Tibial artery (tissue), 4 donors: Measurements from ENCODE around the gene HOXA10.

Source experiments
- DNase-seq, 2 donors: peaks; one replicate each; pipeline ENCODE4 v3.0.0-alpha.2; 2019
- H3K27ac ChIP-seq, 2 donors: fragments of 200-600 bp; sonication (generic) in 1 of 2; 1 replicate in 1 of 2; 2 replicates in 1 of 2; pipeline ENCODE4 v1.5.1; 2018 to 2019; ENCODE audit warnings: mild to moderate bottlenecking in 1 of 2
- H3K27me3 ChIP-seq, 2 donors: fragments of 200-600 bp; sonication (generic) in 1 of 2; one replicate each; pipeline versions ENCODE4 v1.5.1 to v1.6.0; 2016 to 2019
- H3K36me3 ChIP-seq, 3 donors: fragments of 200-600 bp; sonication (generic) in 2 of 3; one replicate each; pipeline ENCODE4 v1.5.1; 2016 to 2019; ENCODE audit warnings: mild to moderate bottlenecking in 2 of 3
- H3K4me1 ChIP-seq, 4 donors: fragments of 200-600 bp; sonication (generic) in 2 of 4; 1 replicate in 3 of 4; 2 replicates in 1 of 4; pipeline ENCODE4 v1.5.1; 2016 to 2019
- H3K4me3 ChIP-seq, 2 donors: fragments of 200-600 bp; sonication (generic) in 1 of 2; 1 replicate in 1 of 2; 2 replicates in 1 of 2; pipeline ENCODE4 v1.5.1; 2018 to 2019; ENCODE audit warnings: mild to moderate bottlenecking in 2 of 2
- H3K9me3 ChIP-seq, 3 donors: fragments of 200-600 bp; sonication (generic) in 1 of 3; one replicate each; pipeline ENCODE4 v1.5.1; 2016 to 2019
- intact Hi-C: fragments of 100-400 bp; cut with DNase I; formaldehyde crosslinking; loops from one replicate; pipeline ENCODE4 v1.15.0; 2023; ENCODE audit warnings: low total_unique reads
- TF ChIP-seq, protein P1 (sequence below), 2 experiments: fragments of 200-600 bp in 1 of 2; fragments of 450-650 bp in 1 of 2; IDR thresholded peaks; one replicate each; pipeline ENCODE4 v1.5.1; 2017 to 2019; ENCODE audit warnings: antibody characterized with exemption in 2 of 2, mild to moderate bottlenecking in 1 of 2, moderate library complexity in 1 of 2

The HOXA10 gene

DNA sequence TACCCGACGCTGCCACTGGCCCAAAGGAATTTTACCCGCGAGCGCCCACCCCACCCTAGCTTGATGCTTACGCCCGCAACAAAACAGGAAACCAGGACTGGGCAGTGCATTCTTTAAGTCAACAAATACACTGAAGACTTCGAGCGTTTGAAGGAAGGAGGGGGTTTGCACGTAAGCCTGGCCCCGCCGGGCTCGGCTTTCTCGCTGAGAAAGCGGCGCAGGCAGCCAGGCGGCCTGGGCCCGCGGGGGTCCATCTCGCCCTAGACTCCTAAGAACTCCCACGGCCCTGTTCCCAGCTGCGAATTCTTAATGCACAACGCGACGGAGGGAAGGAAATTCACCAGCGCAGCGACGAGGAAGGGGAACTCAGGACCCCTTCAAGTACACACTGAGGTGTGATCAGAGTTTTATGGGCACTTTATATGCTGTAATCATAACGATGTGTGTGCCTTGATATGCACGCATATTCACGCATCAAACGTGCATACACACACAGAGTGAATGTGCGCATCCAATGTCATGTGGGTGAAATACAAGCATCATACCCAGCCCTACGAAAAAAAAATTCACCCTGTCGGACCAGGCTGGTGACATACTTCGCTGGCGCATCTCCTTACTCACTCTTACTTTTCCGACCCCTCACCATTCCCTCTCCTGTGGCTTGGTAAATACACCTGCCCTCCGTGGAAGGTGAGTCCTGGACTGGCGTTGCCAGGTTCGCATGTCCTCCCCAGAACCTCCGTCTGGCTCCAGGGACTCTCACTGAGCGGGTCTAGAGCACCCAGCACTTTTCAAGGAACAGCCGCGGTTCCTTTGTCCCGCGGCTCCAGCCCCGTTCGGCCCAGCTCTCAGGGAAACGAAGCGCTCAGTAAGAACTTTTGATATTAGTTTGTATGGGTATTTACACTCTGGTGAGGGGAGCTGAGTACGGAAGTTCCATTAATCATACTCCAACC, 31.5 kb upstream of the HOXA10 start:
- TF ChIP-seq, protein P1, sequence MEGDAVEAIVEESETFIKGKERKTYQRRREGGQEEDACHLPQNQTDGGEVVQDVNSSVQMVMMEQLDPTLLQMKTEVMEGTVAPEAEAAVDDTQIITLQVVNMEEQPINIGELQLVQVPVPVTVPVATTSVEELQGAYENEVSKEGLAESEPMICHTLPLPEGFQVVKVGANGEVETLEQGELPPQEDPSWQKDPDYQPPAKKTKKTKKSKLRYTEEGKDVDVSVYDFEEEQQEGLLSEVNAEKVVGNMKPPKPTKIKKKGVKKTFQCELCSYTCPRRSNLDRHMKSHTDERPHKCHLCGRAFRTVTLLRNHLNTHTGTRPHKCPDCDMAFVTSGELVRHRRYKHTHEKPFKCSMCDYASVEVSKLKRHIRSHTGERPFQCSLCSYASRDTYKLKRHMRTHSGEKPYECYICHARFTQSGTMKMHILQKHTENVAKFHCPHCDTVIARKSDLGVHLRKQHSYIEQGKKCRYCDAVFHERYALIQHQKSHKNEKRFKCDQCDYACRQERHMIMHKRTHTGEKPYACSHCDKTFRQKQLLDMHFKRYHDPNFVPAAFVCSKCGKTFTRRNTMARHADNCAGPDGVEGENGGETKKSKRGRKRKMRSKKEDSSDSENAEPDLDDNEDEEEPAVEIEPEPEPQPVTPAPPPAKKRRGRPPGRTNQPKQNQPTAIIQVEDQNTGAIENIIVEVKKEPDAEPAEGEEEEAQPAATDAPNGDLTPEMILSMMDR (IDR thresholded peaks at IDR 0.05), result no peak
- Histone ChIP-seq H3K27ac (no peak overlapping the region), H3K27me3 (peaks cover 3 to 95% of the 10 kb centered on the region in 2 donors), H3K4me1 (peaks cover 0 to 29% (median 20%) of the 10 kb centered on the region in 4 donors), H3K36me3 (no peaks in the 10 kb centered on the region), H3K4me3 (peak overlapping the region in 1 of 2 donors; percentile 20), H3K9me3 (no peaks in the 10 kb centered on the region)
- intact Hi-C loops, result loop anchor here (10.0 kb wide), 1 partner anchor 369 kb away; no protein-coding TSS in a partner anchor
- peak in 1 of 2 donors; percentile 47 for DNase-seq

DNA sequence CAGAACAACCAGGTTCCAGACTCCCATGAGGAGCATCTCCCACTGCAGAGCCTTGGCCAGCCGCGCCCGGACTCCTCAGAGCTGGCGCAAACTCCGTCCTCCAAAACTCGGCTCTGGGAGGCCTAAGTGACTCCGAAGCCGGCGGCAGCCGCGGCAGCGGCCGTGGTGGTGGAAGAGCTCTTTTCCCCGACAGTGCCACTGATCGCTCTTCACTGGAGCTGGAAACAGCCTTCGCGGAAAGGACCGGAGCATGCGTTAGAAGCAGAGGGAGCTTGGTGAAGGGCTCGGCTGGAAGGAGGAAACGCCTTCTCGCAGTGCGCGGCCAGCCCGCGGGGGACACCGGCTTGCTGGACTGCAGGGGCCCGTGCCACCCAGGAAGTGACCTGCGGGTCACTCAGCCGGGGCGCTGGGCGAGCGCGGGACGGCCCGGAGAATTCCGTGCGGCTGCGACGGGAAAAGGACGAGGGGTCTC, 30.8 kb upstream of the HOXA10 start:
- peaks cover 0 to 33% (median 20%) of the 10 kb centered on the region in 4 donors for H3K4me1 ChIP-seq
- H3K27me3 ChIP-seq, result peaks cover 0 to 95% of the 10 kb centered on the region in 2 donors
- H3K4me3 ChIP-seq, result peak overlapping the region in 1 of 2 donors; percentile 20
- H3K9me3 ChIP-seq, result no peaks in the 10 kb centered on the region
- no peak for DNase-seq
- H3K27ac ChIP-seq, result no peak overlapping the region
- intact Hi-C loops, result loop anchor here (10.0 kb wide), 1 partner anchor 370 kb away; no protein-coding TSS in a partner anchor
- TF ChIP-seq, protein P1 (IDR thresholded peaks at IDR 0.05), result no peak
- H3K36me3 ChIP-seq, result no peaks in the 10 kb centered on the region

DNA sequence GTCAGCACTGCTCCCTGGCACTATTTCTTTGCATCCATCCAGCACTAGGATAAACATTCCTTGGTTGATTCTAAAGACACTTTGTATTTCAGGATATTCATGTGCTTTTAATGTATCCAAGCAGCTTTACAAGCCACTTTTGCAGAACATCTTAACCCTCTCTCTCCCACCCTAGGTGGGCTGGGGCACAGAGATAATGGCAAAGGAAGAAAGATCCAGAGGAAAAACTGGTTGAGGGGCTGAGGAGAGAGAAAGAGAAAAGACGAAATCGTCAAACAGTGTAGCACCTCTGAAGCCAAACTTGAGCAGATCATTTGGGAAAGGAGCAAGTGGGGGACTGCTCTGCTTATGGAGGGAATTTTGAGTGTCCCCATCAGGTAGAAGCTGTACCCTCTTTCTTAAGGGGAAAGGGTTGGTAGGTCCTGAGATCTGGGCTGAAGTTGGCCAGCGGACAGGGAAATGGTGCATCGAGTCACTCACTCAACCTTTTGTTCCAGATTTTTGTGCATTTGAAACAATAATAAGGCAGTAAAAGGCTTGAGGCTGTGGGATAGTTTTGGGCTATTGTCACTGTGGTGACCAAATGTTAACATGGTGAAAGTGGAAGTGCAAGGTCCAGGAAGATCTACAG, 30.0 kb upstream of the HOXA10 start:
- Histone ChIP-seq H3K27me3 (peaks cover under 1 to 96% of the 10 kb centered on the region in 2 donors), H3K27ac (no peak overlapping the region), H3K36me3 (no peaks in the 10 kb centered on the region), H3K4me1 (peaks cover 0 to 40% (median 24%) of the 10 kb centered on the region in 4 donors), H3K9me3 (no peaks in the 10 kb centered on the region), H3K4me3 (no peak overlapping the region)
- TF ChIP-seq, protein P1 (IDR thresholded peaks at IDR 0.05), result no peak
- intact Hi-C loops, result loop anchor here (10.0 kb wide), 1 partner anchor 371 kb away; no protein-coding TSS in a partner anchor
- no peak for DNase-seq

DNA sequence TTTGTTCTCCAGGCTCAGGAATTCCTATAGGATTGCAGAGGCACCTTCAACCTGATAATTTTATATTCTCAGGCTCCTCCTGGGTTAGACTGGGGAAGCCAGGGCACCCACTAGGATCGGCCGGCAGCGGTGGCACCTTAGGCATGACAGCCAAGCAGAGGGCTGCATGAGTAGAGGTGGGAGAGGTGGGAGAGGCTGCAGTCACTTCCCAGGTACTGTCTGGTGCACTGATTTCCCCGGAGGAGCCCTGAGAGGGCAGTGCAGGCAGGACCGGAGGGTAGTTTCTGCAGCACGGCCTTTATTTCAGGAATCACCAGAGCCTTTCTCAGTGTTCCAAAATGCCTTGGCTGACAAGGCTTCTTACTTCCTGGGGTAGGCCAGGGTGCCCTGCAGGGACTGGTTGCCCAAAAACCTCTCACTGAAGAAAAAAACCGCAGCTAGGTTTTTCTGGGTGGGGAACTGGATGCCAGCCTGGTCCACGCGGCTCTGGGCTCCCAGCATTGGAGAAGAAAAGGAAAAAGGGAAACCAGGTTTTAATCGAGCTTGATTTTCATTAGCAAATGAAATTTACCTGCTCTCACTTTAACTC, 29.3 kb upstream of the HOXA10 start:
- H3K4me3 ChIP-seq, result no peak overlapping the region
- no peaks in the 10 kb centered on the region for H3K36me3 ChIP-seq
- no peak overlapping the region for H3K27ac ChIP-seq
- peaks cover 0 to 46% (median 26%) of the 10 kb centered on the region in 4 donors for H3K4me1 ChIP-seq
- no peaks in the 10 kb centered on the region for H3K9me3 ChIP-seq
- intact Hi-C loops, result loop anchor here (10.0 kb wide), 1 partner anchor 371 kb away; no protein-coding TSS in a partner anchor
- TF ChIP-seq, protein P1 (IDR thresholded peaks at IDR 0.05), result no peak
- peaks cover 4 to 96% of the 10 kb centered on the region in 2 donors for H3K27me3 ChIP-seq
- peak in 1 of 2 donors; percentile 13 for DNase-seq

- intact Hi-C loops, result loop anchor here (10.0 kb wide), 1 partner anchor 372 kb away; no protein-coding TSS in a partner anchor
- Histone ChIP-seq H3K36me3 (no peaks in the 10 kb centered on the region), H3K9me3 (no peaks in the 10 kb centered on the region), H3K27me3 (peaks cover 4 to 97% of the 10 kb centered on the region in 2 donors), H3K4me3 (no peak overlapping the region), H3K27ac (no peak overlapping the region), H3K4me1 (peaks cover 0 to 48% (median 26%) of the 10 kb centered on the region in 4 donors)
- TF ChIP-seq, protein P1 (IDR thresholded peaks at IDR 0.05), result no peak
- no peak for DNase-seq
Observed at GRCh38 chr7:27202862-27203134, 28.7 kb upstream of the HOXA10 start.
